Ovary (tissue), 3 donors: ENCODE data around the gene ZSCAN22.

Source experiments
- POLR2A ChIP-seq: fragments of 450-650 bp; IDR thresholded peaks from one replicate; pipeline ENCODE4 v1.6.1; 2017; ENCODE audit warnings: antibody characterized with exemption, mild to moderate bottlenecking, moderate library complexity
- TF ChIP-seq, protein P1 (sequence below), 3 donors: fragments of 450-650 bp in 2 of 3; fragments of 200-600 bp in 1 of 3; IDR thresholded peaks; one replicate each; pipeline versions ENCODE4 v1.5.1 to v1.8.0; 2016 to 2022; ENCODE audit warnings: antibody characterized with exemption in 3 of 3, mild to moderate bottlenecking in 1 of 3
- donor health status: DM: no; HTN: no; CAD: no.

DNA sequence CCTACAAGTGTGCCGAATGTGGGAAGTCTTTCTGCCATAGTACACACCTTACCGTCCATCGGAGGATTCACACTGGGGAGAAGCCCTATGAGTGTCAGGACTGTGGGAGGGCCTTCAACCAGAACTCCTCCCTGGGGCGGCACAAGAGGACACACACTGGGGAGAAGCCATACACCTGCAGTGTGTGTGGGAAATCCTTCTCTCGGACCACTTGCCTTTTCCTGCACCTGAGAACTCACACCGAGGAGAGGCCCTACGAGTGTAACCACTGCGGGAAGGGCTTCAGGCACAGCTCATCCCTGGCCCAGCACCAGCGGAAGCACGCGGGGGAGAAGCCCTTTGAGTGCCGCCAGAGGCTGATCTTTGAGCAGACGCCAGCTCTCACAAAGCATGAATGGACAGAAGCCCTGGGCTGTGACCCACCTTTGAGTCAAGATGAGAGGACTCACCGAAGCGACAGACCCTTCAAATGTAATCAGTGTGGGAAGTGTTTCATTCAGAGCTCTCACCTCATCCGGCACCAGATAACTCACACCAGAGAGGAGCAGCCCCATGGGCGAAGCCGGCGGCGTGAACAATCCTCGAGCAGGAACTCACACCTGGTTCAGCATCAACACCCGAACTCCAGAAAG lies 31.9 kb upstream of the ZSCAN22 start:
- TF ChIP-seq, protein P1, sequence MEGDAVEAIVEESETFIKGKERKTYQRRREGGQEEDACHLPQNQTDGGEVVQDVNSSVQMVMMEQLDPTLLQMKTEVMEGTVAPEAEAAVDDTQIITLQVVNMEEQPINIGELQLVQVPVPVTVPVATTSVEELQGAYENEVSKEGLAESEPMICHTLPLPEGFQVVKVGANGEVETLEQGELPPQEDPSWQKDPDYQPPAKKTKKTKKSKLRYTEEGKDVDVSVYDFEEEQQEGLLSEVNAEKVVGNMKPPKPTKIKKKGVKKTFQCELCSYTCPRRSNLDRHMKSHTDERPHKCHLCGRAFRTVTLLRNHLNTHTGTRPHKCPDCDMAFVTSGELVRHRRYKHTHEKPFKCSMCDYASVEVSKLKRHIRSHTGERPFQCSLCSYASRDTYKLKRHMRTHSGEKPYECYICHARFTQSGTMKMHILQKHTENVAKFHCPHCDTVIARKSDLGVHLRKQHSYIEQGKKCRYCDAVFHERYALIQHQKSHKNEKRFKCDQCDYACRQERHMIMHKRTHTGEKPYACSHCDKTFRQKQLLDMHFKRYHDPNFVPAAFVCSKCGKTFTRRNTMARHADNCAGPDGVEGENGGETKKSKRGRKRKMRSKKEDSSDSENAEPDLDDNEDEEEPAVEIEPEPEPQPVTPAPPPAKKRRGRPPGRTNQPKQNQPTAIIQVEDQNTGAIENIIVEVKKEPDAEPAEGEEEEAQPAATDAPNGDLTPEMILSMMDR (IDR thresholded peaks at IDR 0.05): no peak
- TF ChIP-seq POLR2A: no peak
